Ovary (tissue), 9 donors: ENCODE data around the gene AUTS2. TPM values are rescaled to one million over a fixed set of nuclear protein-coding genes. Genes with fewer than 3 reads are reported as not detected.

Experiments
- DNase-seq, 5 donors: peaks; one replicate each; pipeline ENCODE4 v3.0.0-alpha.2; 2019 to 2020
- H3K27ac ChIP-seq, 2 donors: fragments of 200-600 bp; one replicate each; pipeline versions ENCODE4 v1.5.1 to v1.8.0; 2019 to 2022
- H3K27me3 ChIP-seq: fragments of 200-600 bp; one replicate; pipeline ENCODE4 v1.8.0; 2022
- H3K36me3 ChIP-seq: fragments of 200-600 bp; sonication (generic); one replicate; pipeline ENCODE4 v1.5.1; 2019
- H3K4me1 ChIP-seq: one replicate; pipeline ENCODE4 v1.8.1; 2013; ENCODE audit warnings: mild to moderate bottlenecking, moderate library complexity; ENCODE audit not compliant: insufficient read depth
- H3K4me3 ChIP-seq: fragments of 200-600 bp; sonication (generic); one replicate; pipeline ENCODE4 v1.5.1; 2017
- H3K9me3 ChIP-seq, 2 donors: fragments of 200-600 bp in 1 of 2; sonication (generic) in 1 of 2; one replicate each; pipeline versions ENCODE4 v1.5.1 to v1.8.1; 2013 to 2019; ENCODE audit warnings: mild to moderate bottlenecking in 1 of 2, moderate library complexity in 1 of 2
- EP300 ChIP-seq: sonication (generic); formaldehyde crosslinking; IDR thresholded peaks from one replicate; pipeline ENCODE4 v1.6.1; 2017; ENCODE audit warnings: antibody characterized with exemption
- POLR2A ChIP-seq: fragments of 450-650 bp; IDR thresholded peaks from one replicate; pipeline ENCODE4 v1.6.1; 2017; ENCODE audit warnings: antibody characterized with exemption, mild to moderate bottlenecking, moderate library complexity
- WGBS, 3 donors: extraction: QIAGEN DNeasy Blood & Tissue Kit in 1 of 3; methylation state at CpG; one replicate each; pipeline versions ENCODE4 v1.1.5 to v1.1.7; 2013 to 2017; 5-methylcytosine and 5-hydroxymethylcytosine counted together
- intact Hi-C, 4 donors: fragments of 100-400 bp; cut with DNase I; formaldehyde crosslinking; loops; one replicate each; pipeline versions ENCODE4 v1.11.0 to v1.15.1; 2022 to 2023
- polyA plus RNA-seq, 2 donors: library from polyadenylated mRNA; stranded (reverse); fragments of 200-250 nt in 1 of 2; fragments of 350-450 nt in 1 of 2; fragmentation: Illumina TruSeq in 1 of 2; extraction: RNeasy Lipid Tissue Mini Kit (QIAGEN cat#74804) in 1 of 2; gene quantifications; one replicate each; pipeline ENCODE4 v1.2.3, GENCODE V29; 2013 to 2014
- total RNA-seq, 7 donors: library from RNA; depleted of rRNA in 2 of 7; stranded (reverse); fragments of >200 nt in 2 of 7; fragmentation: NEBNext Ultra II Directional in 3 of 7; extraction: Animal tissue kit (Norgen Biotek cat#: 25700) in 3 of 7; gene quantifications; one replicate each; pipeline versions ENCODE4 v1.1.0 to v1.2.4, GENCODE V29; 2016 to 2023
- TF ChIP-seq, protein P1 (sequence below), 3 donors: fragments of 450-650 bp in 2 of 3; fragments of 200-600 bp in 1 of 3; IDR thresholded peaks; one replicate each; pipeline versions ENCODE4 v1.5.1 to v1.8.0; 2016 to 2022; ENCODE audit warnings: antibody characterized with exemption in 3 of 3, mild to moderate bottlenecking in 1 of 3
- donor health status: DM: no; HTN: no; CAD: no; lungs with moderate emphysema.
- donor health status: DM: no; HTN: no; CAD: no.
- donor health status: Bipolar disorder and iron deficiency.
- donor health status: DM: yes; HTN: yes; CAD: no.
- donor health status: DM: no; HTN: no; CAD: no.
- donor health status: DM: yes; HTN: yes; CAD: no.

AUTS2 gene
- total and polyA plus RNA-seq, 9 donors: 18.3 to 60.9 (median 44.9) TPM

DNA sequence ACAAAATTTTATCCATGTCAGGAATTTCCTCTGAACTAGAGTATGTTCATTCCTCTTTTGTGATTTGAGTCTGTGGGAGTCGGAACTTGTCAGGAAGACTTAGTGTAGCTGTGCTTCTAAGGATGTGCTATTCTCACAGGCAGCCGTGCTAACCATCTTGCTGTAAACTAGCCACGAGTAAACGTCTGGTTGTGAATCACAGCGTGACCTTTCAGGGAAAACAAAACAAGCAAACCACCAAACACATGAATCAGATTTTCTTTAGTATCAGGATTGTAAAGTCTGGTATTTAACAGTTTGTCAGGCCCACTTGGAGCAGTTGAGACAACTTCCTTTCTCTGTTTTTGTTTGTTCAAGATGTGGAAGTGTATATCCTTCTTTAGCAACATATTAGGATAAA is 32.0 kb downstream of the AUTS2 start:
- H3K27ac ChIP-seq: no peak overlapping the region
- no peaks in the 10 kb centered on the region for H3K27me3 ChIP-seq
- TF ChIP-seq POLR2A: no peak
- TF ChIP-seq, protein P1, sequence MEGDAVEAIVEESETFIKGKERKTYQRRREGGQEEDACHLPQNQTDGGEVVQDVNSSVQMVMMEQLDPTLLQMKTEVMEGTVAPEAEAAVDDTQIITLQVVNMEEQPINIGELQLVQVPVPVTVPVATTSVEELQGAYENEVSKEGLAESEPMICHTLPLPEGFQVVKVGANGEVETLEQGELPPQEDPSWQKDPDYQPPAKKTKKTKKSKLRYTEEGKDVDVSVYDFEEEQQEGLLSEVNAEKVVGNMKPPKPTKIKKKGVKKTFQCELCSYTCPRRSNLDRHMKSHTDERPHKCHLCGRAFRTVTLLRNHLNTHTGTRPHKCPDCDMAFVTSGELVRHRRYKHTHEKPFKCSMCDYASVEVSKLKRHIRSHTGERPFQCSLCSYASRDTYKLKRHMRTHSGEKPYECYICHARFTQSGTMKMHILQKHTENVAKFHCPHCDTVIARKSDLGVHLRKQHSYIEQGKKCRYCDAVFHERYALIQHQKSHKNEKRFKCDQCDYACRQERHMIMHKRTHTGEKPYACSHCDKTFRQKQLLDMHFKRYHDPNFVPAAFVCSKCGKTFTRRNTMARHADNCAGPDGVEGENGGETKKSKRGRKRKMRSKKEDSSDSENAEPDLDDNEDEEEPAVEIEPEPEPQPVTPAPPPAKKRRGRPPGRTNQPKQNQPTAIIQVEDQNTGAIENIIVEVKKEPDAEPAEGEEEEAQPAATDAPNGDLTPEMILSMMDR (IDR thresholded peaks at IDR 0.05): no peak
- TF ChIP-seq EP300: no peak
- peak in 2 of 5 donors; percentile 10 to 22 for DNase-seq
- no peaks in the 10 kb centered on the region for H3K9me3 ChIP-seq
- H3K4me1 ChIP-seq: peaks cover 6% of the 10 kb centered on the region
- WGBS, 3 donors: 4 to 7% (median 6%) methylated on average over 5 of the region's 5 CpGs
- no peaks in the 10 kb centered on the region for H3K36me3 ChIP-seq
- no peak overlapping the region for H3K4me3 ChIP-seq
- intact Hi-C loops: no loop called here

DNA sequence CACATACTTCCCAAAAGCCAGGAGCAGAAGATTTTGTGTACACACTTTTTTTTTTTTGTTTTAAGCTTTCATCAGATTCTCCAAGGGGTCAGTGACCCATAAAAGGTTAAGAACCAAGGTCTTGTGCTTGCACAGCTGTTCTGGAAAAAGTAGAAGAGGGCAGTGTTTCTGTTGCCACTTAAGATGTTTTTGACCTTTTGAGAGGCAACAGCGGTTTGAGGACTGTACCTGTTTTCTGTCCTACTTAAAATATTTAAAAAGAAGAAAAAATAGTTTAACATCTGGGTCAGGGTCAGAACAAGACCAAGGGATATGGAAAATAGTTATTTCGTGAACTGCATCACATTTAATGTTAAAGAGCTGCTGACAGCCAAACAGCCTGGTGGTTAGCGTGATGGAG is 32.9 kb downstream of the AUTS2 start:
- Histone ChIP-seq H3K27ac (no peak overlapping the region), H3K4me1 (peaks cover 6% of the 10 kb centered on the region), H3K9me3 (no peaks in the 10 kb centered on the region), H3K27me3 (no peaks in the 10 kb centered on the region), H3K4me3 (no peak overlapping the region), H3K36me3 (no peaks in the 10 kb centered on the region)
- TF ChIP-seq, protein P1 (IDR thresholded peaks at IDR 0.05): no peak
- no peak for TF ChIP-seq EP300
- no peak for TF ChIP-seq POLR2A
- DNase-seq: no peak
- 48 to 70% (median 65%) methylated on average over 3 of the region's 3 CpGs for WGBS, 3 donors
- intact Hi-C loops: no loop called here

DNA sequence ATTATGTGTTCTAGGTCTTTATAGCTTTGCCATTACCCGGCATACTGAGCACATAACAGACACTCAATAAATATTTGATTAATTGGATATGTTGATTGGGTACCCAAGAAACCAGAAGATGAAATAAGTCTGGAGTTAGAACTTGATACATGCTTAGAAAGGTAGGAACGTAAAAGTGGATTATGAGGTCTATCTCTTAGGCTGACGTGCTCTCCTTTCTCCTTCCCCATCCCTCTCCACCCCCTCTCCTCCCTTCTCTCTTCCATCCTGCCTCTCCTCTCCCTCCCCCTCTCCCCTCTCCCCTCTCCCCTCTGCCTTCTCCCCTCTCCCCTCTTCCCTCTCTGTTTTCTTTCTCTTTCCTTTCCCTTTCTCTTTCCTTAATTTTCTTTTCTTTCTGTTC is 34.0 kb downstream of the AUTS2 start:
- DNase-seq: no peak
- intact Hi-C loops: no loop called here
- H3K27ac ChIP-seq: no peak overlapping the region
- no peaks in the 10 kb centered on the region for H3K27me3 ChIP-seq
- no peaks in the 10 kb centered on the region for H3K36me3 ChIP-seq
- peaks cover 6% of the 10 kb centered on the region for H3K4me1 ChIP-seq
- H3K4me3 ChIP-seq: no peak overlapping the region
- TF ChIP-seq POLR2A: no peak
- TF ChIP-seq, protein P1 (IDR thresholded peaks at IDR 0.05): no peak
- no peak for TF ChIP-seq EP300
- H3K9me3 ChIP-seq: no peaks in the 10 kb centered on the region
- 93 to 96% (median 95%) methylated on average over 3 of the region's 3 CpGs for WGBS, 3 donors

DNA sequence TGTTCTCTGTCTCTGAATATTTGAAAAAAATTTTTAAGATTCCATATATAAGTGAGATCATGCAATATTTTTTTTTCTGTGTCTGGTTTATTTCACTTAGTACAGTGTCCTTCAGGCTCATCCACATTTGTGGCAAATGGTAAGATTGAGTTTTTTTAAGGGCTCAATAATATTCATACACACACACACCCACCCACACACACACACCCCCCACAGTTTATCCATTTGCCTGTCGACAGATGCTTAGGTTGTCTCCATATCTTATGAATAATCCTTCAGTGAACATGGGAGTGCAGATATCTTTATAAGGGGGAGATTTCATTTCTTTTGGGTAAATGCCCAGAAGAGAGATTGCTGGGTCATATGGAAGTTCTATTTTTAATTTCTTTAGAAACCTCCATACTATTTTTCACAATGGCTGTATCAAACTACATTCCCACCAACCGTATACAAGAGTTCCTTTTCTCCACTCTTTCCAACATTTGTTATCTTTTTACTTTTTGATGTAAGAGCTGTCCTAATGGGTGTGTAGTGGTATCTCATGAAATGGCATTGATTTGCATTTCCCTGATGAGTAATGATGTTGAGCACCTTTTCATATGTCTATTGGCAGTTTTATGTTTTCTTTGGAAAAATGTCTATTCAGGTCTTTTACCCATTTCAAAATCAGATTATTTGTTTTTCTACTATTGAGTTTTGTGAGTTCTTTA is 35.0 kb downstream of the AUTS2 start:
- H3K27ac ChIP-seq: no peak overlapping the region
- H3K36me3 ChIP-seq: no peaks in the 10 kb centered on the region
- peaks cover 6% of the 10 kb centered on the region for H3K4me1 ChIP-seq
- WGBS, 3 donors: 55 to 63% (median 62%) methylated on average over 2 of the region's 2 CpGs
- H3K9me3 ChIP-seq: no peaks in the 10 kb centered on the region
- no peak for DNase-seq
- TF ChIP-seq EP300 (no peak), POLR2A (no peak)
- TF ChIP-seq, protein P1 (IDR thresholded peaks at IDR 0.05): no peak
- no peaks in the 10 kb centered on the region for H3K27me3 ChIP-seq
- no peak overlapping the region for H3K4me3 ChIP-seq
- intact Hi-C loops: no loop called here
